NCI-H345 (cell line): Measurements from ENCODE around the gene ING3.

Experiments
- DNase-seq: peaks from one replicate; lab custom pipeline; 2025; lab: John Stamatoyannopoulos, UW

Gene ING3

DNA sequence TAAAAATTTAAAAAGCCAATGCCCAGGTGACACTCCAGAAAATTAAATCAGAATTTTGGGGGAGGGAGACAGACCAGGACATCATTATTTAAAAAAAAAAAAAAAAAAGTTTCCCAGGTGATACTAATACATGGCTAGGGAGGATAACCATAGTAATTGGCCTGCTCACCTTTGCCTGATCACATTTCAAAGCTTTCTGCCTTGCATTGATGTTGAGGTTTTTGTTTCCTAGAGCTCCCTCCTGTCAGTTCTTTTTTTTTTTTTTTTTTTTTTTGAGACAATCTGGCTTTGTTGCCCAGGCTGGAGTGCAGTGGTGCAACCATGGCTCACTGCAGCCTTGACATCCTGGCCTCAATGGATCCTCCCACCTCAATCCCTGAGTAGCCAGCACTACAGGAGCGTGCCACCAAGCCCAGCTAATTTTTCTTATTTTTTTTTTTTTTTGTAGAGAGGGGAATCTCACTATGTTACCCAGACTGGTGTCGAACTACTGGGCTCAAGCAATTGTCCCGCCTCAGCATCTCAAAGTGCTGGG, 76.1 kb downstream of the ING3 start:
- no peak for DNase-seq
